GM12872 (cell line): ENCODE measurements around the gene HPS3.

Source experiments
- TF ChIP-seq, protein P1 (sequence below): IDR thresholded peaks from 3 replicates; pipeline ENCODE4 v1.5.1; 2011; ENCODE audit warnings: low read depth, mild to moderate bottlenecking, low read length, moderate library complexity; ENCODE audit not compliant: insufficient read depth

Gene HPS3

DNA sequence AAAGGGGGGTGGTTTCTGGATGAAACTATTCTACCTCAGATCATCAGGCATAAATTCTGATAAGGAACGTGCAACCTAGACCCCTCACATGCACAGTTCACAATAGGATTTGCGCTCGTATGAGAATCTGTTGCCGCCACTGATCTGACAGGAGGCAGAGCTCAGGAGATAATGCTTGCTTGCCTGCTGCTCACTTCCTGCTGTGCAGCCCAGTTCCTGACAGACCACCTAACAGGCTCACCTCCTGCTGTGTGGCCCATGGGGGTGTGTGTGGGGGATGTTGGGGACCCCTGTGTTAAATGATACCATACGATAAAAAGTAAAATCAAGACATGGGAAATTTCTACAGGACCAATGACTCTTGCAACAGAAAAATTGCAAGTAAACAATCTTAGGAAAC, 68.2 kb downstream of the HPS3 start:
- TF ChIP-seq, protein P1, sequence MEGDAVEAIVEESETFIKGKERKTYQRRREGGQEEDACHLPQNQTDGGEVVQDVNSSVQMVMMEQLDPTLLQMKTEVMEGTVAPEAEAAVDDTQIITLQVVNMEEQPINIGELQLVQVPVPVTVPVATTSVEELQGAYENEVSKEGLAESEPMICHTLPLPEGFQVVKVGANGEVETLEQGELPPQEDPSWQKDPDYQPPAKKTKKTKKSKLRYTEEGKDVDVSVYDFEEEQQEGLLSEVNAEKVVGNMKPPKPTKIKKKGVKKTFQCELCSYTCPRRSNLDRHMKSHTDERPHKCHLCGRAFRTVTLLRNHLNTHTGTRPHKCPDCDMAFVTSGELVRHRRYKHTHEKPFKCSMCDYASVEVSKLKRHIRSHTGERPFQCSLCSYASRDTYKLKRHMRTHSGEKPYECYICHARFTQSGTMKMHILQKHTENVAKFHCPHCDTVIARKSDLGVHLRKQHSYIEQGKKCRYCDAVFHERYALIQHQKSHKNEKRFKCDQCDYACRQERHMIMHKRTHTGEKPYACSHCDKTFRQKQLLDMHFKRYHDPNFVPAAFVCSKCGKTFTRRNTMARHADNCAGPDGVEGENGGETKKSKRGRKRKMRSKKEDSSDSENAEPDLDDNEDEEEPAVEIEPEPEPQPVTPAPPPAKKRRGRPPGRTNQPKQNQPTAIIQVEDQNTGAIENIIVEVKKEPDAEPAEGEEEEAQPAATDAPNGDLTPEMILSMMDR, result no peak

DNA sequence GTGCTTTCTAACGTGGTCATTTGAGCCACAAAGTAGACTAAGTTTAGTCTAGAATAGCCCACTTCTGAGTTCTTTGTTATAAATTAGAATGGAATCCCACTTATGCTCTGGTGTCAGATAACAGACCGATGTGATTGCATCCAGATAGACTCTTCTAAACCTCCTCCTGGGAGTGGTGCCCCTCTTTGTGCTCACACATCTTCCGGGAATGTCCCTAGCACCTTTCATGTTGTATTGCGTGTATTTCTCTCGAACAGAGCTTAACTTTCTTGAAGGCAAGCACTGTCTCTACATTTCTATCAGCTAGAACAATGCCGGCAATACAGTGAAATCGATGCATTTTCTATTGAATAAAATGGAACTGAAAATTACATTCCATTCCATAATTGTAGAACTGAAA, 69.2 kb downstream of the HPS3 start:
- TF ChIP-seq, protein P1, result no peak

DNA sequence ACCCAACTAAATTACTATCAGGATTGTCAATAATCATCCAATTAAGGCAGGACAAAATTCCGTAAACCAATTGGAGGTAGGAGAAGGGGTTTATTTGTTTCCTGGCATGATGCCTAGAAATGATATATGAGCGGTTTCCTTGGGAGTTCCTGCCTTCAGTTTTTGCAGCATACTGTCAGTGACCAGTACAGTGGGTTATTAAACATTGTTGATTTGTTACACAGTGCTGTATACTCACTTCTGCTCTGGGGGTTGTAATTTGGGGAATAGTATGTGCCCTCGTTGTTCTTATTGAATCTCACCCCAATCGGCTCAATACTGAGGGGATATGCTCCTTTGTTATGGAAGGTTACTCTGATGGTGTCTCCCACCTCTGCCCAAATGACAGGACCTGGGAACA, 70.0 kb downstream of the HPS3 start:
- TF ChIP-seq, protein P1, result no peak

DNA sequence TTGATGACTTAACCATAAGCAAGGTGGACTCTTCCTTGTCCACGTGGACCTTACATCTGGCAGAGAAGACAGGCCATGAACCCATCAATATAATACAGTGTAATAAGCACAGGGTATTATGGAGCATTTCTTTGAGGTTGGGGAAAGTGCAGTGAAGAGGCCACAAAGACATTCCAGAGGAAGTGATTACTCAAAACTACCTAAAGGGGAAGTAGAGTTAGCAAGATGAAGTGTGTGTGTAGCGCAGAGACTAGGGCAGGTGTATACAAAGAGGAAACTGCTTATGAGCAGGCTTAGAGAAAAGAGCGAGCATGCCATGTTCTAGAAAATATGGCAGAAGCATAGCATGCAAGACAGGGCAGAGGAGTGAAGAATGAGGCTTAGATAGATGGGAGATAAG, 74.3 kb downstream of the HPS3 start:
- TF ChIP-seq, protein P1, result no peak

DNA sequence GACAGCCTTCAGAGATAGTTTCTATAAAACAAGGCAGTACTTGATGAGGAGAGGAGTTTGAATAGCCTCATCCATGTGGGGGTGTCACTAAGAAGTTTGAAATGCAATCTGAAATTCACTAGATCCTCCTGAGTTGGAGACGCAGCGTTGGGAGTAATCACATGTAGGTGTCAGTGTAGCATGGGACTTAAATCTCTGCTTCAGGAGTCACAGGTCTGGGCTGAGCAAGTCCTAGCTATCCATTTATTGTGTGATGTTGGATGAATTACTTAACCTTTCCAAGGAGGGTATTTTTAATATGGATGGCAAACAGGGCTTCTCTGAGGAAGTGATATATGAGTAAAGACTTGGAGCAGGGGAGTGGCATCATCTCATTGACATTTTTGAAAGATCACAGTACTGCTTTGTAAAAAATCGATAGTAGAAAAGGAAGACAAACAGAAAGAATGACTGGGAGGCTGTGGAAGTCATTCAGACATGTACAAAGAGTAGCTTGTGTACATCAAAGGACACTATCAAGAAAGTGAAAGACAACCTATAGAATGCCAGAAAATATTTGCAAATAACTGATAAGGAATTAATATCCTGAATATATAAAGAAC, 75.1 kb downstream of the HPS3 start:
- TF ChIP-seq, protein P1, result no peak

DNA sequence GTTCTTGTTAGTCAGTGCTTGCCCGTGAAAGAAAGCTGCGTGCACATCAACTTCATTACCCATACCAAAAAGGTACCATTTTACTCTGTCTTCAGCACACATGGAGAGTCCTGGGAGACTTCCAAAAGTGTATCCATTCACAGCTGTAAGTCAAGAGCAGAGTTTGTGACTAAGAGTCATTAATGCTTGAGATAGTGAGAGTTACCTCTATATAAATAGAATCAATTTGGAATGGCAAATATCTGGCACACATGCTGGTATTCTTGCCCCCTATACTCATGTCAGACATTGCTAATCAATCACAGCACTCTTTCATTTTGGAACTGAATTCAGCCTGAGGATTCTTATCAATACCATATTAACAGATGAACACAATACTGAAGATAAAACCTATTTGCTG, 78.0 kb downstream of the HPS3 start:
- TF ChIP-seq, protein P1, result no peak

DNA sequence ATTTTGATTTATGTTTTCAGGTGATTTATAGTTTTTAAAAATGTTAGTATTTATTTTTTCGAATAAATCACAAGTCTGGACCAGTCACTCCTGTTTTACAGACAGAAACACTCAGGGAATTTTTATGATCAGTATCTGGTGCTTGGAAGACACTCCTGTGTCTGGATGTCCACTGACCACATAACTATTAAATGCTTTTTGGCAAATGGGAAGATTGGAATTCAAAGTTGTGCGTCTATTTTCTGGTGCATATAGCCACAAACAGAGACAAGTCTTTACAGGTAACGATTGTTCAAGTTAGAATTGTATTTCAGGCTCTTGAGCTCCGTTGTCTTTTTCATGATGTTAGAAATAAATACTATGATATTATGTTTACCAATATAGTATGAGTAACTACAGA, 80.0 kb downstream of the HPS3 start:
- TF ChIP-seq, protein P1, result no peak
